Raji (cell line): Measurements from ENCODE around the gene ELN.

ENCODE experiments used
- POLR2A ChIP-seq: IDR thresholded peaks from 2 replicates; pipeline ENCODE4 v1.6.1; 2011; ENCODE audit warnings: low read depth, low read length, control low read depth; ENCODE audit not compliant: insufficient read depth

Gene ELN

DNA sequence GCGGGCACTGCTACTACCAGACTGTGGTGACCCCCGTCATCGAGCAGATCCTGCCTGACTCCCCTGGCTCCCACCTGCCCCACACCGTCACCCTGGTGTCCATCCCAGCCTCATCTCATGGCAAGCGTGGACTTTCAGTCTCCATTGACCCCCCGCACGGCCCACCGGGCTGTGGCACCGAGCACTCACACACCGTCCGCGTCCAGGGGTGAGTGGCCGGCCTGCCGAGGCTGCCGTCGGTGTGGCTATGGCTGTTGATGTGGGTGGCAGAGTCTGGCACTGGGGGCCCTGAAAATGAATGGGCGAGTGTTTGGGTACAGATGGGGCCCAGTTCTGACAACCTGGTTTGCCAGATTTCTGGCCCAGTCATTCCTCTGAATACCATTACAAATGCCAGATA, 71.1 kb downstream of the ELN start:
- no peak for TF ChIP-seq POLR2A

DNA sequence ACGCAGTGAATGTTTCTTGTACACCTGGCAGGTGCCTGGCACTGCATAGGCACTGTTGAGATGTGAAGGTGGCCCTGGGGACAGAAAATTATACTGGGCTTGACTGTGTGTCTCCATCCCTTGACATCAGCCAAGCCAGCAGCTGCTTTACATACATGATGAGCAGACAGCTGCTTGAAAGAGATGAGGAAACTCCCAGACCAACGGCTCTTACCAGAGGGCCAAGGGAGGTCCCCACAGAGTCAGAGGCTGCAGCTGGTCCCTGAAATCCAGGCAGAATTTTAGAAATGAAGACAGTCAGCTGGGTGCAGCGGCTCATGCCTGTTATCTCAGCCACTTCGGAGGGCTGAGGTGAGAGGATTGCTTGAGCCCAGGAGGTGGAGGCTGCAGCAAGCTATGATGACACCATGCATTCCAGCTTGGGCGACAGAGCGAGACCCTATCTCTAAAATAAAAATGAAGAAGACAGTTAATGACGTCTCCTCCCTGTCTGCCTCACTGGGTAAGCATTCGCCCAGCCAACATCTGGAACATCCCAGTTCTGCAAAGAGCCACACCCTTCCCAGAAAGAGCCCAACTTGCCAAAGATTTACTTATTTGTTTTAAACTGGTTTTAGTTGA, 73.2 kb downstream of the ELN start:
- TF ChIP-seq POLR2A: no peak

DNA sequence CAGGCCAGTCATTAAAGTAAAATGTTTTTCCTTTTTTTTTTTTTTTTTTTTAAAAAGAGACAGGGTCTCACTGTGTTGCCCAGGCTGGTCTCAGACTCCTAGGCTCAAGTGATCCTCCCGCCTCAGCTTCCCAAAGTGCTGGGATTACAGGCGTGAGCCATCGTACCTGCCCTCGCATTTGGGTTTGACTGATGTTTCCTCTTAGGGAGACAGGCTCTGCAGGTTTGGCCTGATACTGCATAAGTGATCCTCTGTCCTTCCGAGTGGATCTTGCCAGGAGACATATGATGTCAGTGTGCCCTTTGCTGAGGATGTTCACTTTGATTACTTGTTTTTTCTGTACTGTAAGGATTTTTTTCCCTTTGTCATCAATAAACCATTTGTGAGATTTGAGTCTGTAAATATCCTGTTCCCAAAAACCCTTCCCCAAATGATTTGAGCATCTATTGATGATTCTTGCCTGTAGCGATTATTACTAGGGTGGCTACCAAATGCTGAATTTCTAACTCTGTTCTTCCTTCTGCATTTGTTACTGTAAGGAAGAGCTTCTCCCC, 75.3 kb downstream of the ELN start:
- TF ChIP-seq POLR2A: no peak

- no peak for TF ChIP-seq POLR2A
Measured at GRCh38 chr7:74104702-74105101, 76.7 kb downstream of the ELN start.

- no peak for TF ChIP-seq POLR2A
Measured at GRCh38 chr7:74105992-74106391, 78.0 kb downstream of the ELN start.

- no peak for TF ChIP-seq POLR2A
Measured at GRCh38 chr7:74106846-74107245, 78.9 kb downstream of the ELN start.

- TF ChIP-seq POLR2A: no peak
Measured at GRCh38 chr7:74115326-74115725, 87.4 kb downstream of the ELN start.

DNA sequence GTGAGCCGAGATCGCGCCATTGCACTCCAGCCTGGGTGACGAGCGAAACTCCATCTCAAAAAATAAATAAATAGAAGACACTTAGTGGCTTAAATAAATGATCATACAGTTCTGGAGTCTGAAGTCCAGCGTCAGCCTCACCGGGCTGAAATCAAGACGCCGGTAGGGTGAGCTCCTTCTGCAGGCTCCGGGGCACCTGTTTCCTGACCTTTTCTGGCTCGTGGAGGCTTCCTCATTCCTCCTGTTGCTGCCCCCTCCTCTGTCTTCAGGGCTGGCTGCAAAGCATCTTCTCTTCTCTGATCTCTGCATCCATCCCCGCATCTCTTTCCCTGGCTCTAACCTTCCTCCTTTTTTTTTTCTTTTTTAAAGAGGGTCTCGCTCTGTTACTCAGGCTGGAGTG, 88.4 kb downstream of the ELN start:
- no peak for TF ChIP-seq POLR2A
